ENCODE results near the gene TIGD6.

GRCh38 chr5:150021491-150022157 lies 21.2 kb upstream of the TIGD6 start:
- no peak for TF ChIP-seq ELK1 (IDR thresholded peaks at IDR 0.05; ENCODE audit: borderline replicate concordance, low read depth, low read length)
- TF ChIP-seq CEBPB (IDR thresholded peaks at IDR 0.05; ENCODE audit: low read depth, low read length), result no peak
